Endothelial cell (in vitro differentiated cells): ENCODE results near the gene CEP41. TPM values are rescaled to one million over a fixed set of nuclear protein-coding genes. Genes with fewer than 3 reads are reported as not detected.

Source experiments
- DNase-seq: peaks from one replicate; pipeline ENCODE4 v3.0.0; 2021; ENCODE audit warnings: low spot score
- H3K27ac Mint-ChIP-seq: one replicate; pipeline ENCODE4 v1.8.0; 2021; ENCODE audit warnings: mixed read lengths, inconsistent platforms; ENCODE audit not compliant: unreplicated experiment
- H3K27me3 Mint-ChIP-seq: one replicate; pipeline ENCODE4 v1.8.0; 2021; ENCODE audit warnings: mild to moderate bottlenecking, moderate library complexity, mixed read lengths, inconsistent platforms; ENCODE audit not compliant: unreplicated experiment
- H3K36me3 Mint-ChIP-seq: one replicate; pipeline ENCODE4 v1.8.0; 2021; ENCODE audit warnings: mild to moderate bottlenecking, low read depth, mixed read lengths, inconsistent platforms; ENCODE audit not compliant: unreplicated experiment
- H3K4me1 Mint-ChIP-seq: one replicate; pipeline ENCODE4 v1.8.0; 2021; ENCODE audit warnings: mild to moderate bottlenecking, mixed read lengths, inconsistent platforms; ENCODE audit not compliant: unreplicated experiment
- H3K4me3 Mint-ChIP-seq: one replicate; pipeline ENCODE4 v1.8.0; 2021; ENCODE audit warnings: mild to moderate bottlenecking, mixed read lengths, inconsistent platforms; ENCODE audit not compliant: unreplicated experiment
- H3K9me3 Mint-ChIP-seq: one replicate; pipeline ENCODE4 v1.8.0; 2021; ENCODE audit warnings: mixed read lengths, inconsistent platforms; ENCODE audit not compliant: unreplicated experiment
- total RNA-seq: library from RNA; stranded (reverse); fragmentation: NEBNext Ultra II Directional; extraction: Animal tissue kit (Norgen Biotek cat#: 25700); gene quantifications from one replicate; pipeline ENCODE4 v1.2.1, GENCODE V29; 2021; ENCODE audit not compliant: unreplicated experiment
- TF ChIP-seq, protein P1 (sequence below): fragments of 200-600 bp; sonication (generic); IDR thresholded peaks from one replicate; pipeline ENCODE4 v1.5.0; 2021; ENCODE audit warnings: antibody characterized with exemption; ENCODE audit not compliant: unreplicated experiment

CEP41 gene
- total RNA-seq, 1 donor from 2014 or later, result 14.3 TPM

DNA sequence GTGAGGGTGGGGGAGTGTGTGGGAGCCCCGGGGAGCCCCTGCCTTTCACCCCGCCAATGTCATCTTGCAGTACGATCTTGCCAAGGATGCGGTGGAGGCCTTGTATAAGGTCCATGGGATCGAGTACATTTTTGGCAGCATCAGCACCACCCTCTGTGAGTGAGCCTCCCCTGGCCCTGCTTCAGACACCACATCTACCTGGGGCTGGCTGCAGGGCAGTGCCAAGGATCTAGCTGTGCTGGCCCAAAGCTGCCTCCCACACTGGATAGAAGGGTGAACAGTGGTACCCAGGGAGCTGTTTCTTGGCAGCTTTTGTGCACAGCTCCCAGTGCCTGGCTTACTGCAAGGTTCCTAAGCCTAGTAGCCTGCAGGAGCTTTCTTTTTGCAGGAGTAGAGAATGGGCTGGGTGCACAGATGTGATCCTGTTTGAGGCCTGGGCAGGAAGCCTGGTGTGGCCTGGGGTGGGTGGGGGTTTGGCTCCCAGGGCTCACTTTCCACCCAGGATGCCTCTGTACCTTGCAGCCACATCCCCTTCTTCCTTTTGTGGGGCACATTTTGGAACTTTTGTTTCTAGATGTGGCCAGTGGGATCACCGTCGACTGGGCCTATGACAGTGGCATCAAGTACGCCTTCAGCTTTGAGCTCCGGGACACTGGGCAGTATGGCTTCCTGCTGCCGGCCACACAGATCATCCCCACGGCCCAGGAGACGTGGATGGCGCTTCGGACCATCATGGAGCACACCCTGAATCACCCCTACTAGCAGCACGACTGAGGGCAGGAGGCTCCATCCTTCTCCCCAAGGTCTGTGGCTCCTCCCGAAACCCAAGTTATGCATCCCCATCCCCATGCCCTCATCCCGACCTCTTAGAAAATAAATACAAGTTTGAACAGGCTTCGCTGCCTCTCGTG lies 72.7 kb downstream of the CEP41 start:
- Mint-ChIP-seq H3K27me3 (peaks cover 3% of the 10 kb centered on the region), H3K4me3 (no peak overlapping the region), H3K27ac (no peak overlapping the region), H3K36me3 (no peaks in the 10 kb centered on the region), H3K4me1 (peaks cover 10% of the 10 kb centered on the region), H3K9me3 (no peaks in the 10 kb centered on the region)
- DNase-seq, result no peak
- TF ChIP-seq, protein P1, sequence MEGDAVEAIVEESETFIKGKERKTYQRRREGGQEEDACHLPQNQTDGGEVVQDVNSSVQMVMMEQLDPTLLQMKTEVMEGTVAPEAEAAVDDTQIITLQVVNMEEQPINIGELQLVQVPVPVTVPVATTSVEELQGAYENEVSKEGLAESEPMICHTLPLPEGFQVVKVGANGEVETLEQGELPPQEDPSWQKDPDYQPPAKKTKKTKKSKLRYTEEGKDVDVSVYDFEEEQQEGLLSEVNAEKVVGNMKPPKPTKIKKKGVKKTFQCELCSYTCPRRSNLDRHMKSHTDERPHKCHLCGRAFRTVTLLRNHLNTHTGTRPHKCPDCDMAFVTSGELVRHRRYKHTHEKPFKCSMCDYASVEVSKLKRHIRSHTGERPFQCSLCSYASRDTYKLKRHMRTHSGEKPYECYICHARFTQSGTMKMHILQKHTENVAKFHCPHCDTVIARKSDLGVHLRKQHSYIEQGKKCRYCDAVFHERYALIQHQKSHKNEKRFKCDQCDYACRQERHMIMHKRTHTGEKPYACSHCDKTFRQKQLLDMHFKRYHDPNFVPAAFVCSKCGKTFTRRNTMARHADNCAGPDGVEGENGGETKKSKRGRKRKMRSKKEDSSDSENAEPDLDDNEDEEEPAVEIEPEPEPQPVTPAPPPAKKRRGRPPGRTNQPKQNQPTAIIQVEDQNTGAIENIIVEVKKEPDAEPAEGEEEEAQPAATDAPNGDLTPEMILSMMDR, result no peak

DNA sequence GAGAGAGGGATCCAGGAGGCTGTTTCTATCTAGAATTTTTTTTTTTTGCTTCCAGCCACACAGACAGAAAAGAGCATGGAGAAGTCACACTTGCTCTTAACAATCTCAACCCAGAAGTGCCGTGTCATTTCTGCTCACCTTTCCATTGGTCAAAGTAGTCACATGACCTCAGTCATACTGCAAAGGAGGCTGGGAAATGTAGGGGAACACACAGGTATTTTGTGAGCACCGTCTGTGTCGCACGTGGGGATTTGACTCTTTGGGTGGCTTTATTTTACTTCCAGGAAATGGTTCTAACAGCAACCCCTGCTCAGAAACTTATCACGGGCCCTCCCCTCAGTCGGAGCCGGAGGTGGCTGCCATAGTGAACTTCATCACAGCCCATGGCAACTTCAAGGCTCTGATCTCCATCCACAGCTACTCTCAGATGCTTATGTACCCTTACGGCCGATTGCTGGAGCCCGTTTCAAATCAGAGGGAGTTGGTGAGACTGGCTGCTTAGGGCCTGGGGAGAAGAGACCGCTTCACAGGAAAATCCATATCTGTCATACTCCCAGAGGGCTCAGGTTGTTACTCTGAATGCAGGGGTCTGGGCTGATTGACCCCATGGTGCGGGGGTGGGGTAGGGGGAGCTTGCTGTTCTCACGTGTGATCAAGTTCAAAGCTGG lies 73.6 kb downstream of the CEP41 start:
- H3K4me1 Mint-ChIP-seq, result peaks cover 10% of the 10 kb centered on the region
- no peak overlapping the region for H3K4me3 Mint-ChIP-seq

DNA sequence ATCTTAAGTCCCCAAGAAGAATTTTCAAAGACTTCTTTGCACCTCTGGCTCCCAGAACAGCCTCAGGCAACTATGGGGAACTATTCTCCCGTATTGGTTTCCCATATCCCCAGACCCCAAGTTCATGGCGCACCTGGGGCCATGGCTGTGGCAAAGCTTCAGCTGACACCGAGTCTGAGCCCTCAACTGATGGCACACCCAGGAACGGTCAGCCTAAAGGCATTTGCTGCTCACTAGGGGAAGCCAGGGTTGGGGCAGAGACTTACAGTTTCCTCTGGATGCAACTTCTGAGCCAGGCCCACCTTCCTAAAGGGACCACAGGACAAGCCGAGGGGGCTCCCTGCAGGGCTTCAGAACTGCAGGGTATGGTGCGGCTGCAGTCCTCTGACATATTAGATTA lies 74.3 kb downstream of the CEP41 start:
- Mint-ChIP-seq H3K27ac (no peak overlapping the region), H3K4me3 (no peak overlapping the region), H3K27me3 (peaks cover 3% of the 10 kb centered on the region), H3K4me1 (peaks cover 10% of the 10 kb centered on the region), H3K36me3 (no peaks in the 10 kb centered on the region), H3K9me3 (no peaks in the 10 kb centered on the region)
- TF ChIP-seq, protein P1, result no peak
- DNase-seq, result no peak

More for the DNA sequence above, 73.6 kb downstream of the CEP41 start:
- TF ChIP-seq, protein P1, result no peak
- Mint-ChIP-seq H3K36me3 (no peaks in the 10 kb centered on the region), H3K27me3 (peaks cover 3% of the 10 kb centered on the region), H3K27ac (no peak overlapping the region), H3K9me3 (no peaks in the 10 kb centered on the region)
- no peak for DNase-seq

DNA sequence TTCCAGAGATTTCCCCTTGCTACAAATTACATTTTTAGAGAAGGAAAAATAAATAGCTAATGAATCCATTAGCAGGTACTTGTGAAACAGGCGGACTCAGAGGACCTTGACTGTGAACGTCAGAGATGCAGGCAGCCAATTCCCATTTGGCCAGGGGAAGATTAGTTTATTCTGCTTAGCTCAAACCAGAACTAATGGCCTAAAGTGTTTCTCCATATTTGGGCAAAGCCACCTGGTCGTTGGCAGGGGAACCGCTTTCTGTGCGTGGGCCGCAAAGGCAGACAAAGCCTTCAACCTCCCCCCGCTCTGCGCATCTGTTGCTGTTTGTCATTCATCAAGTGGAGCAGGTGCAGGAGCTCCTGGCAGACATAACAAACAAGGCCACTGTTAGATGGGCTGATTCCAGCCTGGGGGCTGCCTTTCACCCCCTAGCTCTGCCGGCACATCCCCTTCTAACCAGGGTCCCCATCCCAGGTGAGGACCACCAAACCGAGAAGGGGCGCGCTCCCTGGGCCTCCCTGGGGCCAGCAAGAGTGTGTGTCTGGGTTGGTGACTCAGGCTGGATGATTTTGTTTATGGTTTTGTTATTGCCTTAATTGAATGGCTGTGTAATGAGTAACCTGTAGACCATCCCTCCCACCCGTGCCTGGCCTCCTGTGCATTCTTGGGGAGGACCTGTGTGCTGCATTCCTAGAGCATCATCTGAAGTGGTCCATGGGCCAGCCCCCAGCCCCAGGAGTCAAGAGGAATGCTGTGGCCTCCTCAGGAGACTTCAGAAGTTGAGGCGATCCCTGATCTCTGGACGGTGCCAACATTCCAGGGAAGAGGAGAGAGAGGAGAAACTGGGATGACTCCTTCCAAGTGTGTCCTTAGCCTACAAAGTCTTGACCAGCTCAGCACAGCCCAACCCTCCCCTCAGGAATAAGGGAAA lies 75.0 kb downstream of the CEP41 start:
- no peak overlapping the region for H3K27ac Mint-ChIP-seq
- no peak for DNase-seq
- no peaks in the 10 kb centered on the region for H3K9me3 Mint-ChIP-seq

More for the DNA sequence above, 75.0 kb downstream of the CEP41 start:
- Mint-ChIP-seq H3K27me3 (peaks cover 3% of the 10 kb centered on the region), H3K36me3 (peaks cover 5% of the 10 kb centered on the region), H3K4me1 (peaks cover 10% of the 10 kb centered on the region), H3K4me3 (no peak overlapping the region)
- TF ChIP-seq, protein P1, result no peak
